Activated T-cell treated with anti-CD3 and anti-CD28 coated beads, Interleukin-2, amount 50 U/mL, for 4 hours (primary cell): ENCODE measurements around the gene SYN1. TPM values are rescaled to one million over a fixed set of nuclear protein-coding genes. Genes with fewer than 3 reads are reported as not detected.
A peak's percentile ranks its signal among the peaks of the same experiment; 100 is the strongest.

Source experiments
- ATAC-seq, 2 donors: fragments of 200-7000 bp; cut with Tn5 transposase; one replicate each; pipeline ENCODE4 v1.10.0; 2021
- DNase-seq: peaks from one replicate; pipeline ENCODE4 v3.0.0-alpha.2; 2020
- H3K27me3 Mint-ChIP-seq: one replicate; pipeline ENCODE4 v1.8.0; 2021; ENCODE audit warnings: low read depth, mixed read lengths
- H3K36me3 Mint-ChIP-seq: one replicate; pipeline ENCODE4 v1.8.0; 2022; ENCODE audit warnings: mixed read lengths; ENCODE audit not compliant: insufficient read depth
- H3K4me1 Mint-ChIP-seq: one replicate; pipeline ENCODE4 v1.8.0; 2021; ENCODE audit warnings: low read depth, mixed read lengths
- H3K4me3 Mint-ChIP-seq: one replicate; pipeline ENCODE4 v1.8.0; 2021; ENCODE audit warnings: mild to moderate bottlenecking, moderate library complexity, mixed read lengths
- H3K9me3 Mint-ChIP-seq: one replicate; pipeline ENCODE4 v1.8.0; 2021; ENCODE audit warnings: mixed read lengths
- total RNA-seq, 3 donors: library from RNA; stranded (reverse); gene quantifications; one replicate each; pipeline ENCODE4 v1.2.1, GENCODE V29; 2021

SYN1 gene
- total RNA-seq, 3 donors from 2014 or later = 0.23 to 0.43 (median 0.24) TPM

DNA sequence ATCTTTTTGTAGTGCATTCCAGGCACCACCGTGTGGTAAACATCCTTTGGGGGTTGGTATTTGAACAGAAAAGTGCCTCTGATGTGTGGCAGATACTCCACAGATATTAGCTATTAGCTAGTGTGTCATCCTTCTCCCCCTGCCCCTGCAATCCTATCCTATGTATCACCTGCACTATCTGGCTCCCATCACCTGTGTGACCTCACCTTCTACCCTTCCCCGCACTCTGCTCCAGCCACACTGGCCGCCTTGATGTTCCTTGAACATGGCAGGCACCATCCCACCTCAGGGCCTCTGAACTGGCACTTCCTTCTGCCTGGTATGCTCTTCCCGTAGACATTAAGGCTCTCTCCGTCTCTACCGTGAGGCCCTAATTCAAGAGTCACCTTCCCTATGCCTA is 27.0 kb upstream of the SYN1 start:
- Mint-ChIP-seq H3K4me1 (peaks cover 47% of the 10 kb centered on the region), H3K36me3 (peaks cover 18% of the 10 kb centered on the region), H3K9me3 (no peaks in the 10 kb centered on the region), H3K4me3 (no peak overlapping the region), H3K27me3 (no peaks in the 10 kb centered on the region)
- ATAC-seq (no peak), DNase-seq (no peak)

DNA sequence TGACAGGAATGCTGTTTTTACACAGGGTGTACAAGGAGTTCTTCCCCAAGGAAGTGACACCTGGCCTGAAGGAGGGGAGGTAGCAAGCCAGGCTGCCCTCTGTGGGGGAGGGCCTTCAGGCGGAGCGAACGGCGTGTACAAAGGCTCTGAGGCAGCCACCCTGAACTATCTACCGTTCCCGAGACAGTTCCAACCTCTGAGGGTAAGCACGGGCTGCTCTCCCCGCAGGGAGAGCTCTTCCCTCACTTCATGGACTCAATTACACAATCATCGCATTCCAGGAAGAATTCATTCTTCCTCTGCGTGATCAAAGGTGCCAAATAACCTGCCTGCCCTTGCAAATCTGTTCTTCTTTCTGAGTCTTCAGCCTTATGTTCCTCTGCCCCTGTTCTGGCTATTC is 25.9 kb upstream of the SYN1 start:
- no peak for DNase-seq
- no peak overlapping the region for H3K4me3 Mint-ChIP-seq
- H3K9me3 Mint-ChIP-seq = no peaks in the 10 kb centered on the region
- no peak for ATAC-seq
- H3K36me3 Mint-ChIP-seq = peaks cover 16% of the 10 kb centered on the region
- no peaks in the 10 kb centered on the region for H3K27me3 Mint-ChIP-seq
- peaks cover 39% of the 10 kb centered on the region for H3K4me1 Mint-ChIP-seq

DNA sequence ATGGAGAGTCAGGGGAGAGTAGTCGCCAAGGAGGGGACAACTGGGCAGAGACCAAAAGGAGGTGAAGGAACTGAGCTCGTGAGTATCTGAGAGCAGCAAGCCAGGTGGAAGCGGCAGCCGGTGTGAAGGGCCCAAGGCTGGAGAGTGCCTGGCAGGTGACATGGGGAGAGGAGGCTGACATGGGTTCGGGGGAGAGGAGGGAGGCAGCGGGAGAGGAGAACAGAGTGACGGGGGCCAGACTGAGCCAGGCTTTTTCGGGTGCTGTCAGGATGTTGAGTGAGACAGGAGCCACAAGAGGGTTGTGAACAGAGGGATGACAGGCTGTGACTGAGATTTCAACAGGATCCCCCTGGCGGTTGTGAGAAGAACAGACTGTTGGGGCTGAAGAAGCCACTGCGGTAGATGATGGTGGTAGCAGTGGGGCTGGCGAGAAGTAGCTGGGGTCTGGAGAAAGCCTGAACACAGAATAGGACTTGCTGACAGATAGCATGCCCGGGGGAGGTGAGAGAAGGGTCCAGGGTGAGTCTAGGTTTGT is 25.0 kb upstream of the SYN1 start:
- no peaks in the 10 kb centered on the region for H3K9me3 Mint-ChIP-seq
- H3K4me1 Mint-ChIP-seq = peaks cover 39% of the 10 kb centered on the region
- ATAC-seq (peak in 1 of 2 donors; percentile 55), DNase-seq (no peak)
- H3K36me3 Mint-ChIP-seq = peaks cover 23% of the 10 kb centered on the region
- H3K4me3 Mint-ChIP-seq = no peak overlapping the region
- H3K27me3 Mint-ChIP-seq = no peaks in the 10 kb centered on the region

DNA sequence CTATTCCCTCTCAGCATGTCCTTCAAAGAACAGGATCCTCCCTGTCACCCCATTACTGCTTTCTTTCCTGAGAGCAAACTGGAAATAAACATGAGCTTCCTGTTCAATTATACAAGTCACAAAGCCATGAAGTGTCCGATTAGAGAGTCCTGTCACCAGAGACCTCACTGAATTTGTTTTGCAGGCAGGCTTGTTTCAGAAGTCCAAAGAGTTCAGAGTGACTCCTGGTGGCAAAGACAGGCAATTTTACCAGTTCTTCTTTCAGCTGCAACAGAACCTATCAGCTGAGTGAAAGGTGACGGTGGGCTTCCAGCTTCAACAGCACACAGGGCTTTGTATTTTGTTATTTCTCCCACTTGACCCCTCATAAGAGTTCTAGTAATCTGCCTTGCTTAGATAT is 24.3 kb upstream of the SYN1 start:
- peaks cover 24% of the 10 kb centered on the region for H3K36me3 Mint-ChIP-seq
- H3K9me3 Mint-ChIP-seq = no peaks in the 10 kb centered on the region
- no peak overlapping the region for H3K4me3 Mint-ChIP-seq
- DNase-seq (no peak), ATAC-seq (no peak)
- H3K27me3 Mint-ChIP-seq = no peaks in the 10 kb centered on the region
- H3K4me1 Mint-ChIP-seq = peaks cover 33% of the 10 kb centered on the region

DNA sequence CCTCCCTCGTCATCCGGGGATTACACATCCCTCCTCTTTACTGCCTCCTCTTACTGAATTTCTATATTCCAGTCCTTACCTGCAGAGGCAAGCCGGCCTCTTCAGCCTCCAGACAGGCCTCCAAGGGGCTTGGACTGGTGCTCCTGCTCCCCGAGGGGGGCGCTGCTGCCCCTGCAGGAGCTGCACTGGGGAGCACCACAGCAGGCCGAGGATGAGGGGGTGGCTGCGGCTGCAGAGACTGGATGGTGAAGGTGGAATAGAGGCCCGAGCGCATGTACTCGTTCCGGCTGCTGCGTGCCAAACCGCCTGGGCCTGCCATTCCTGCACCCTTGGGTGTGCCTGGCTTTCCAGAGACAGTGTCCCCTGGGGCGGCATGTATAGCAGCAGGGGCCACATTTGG is 19.2 kb upstream of the SYN1 start:
- H3K36me3 Mint-ChIP-seq = peaks cover 27% of the 10 kb centered on the region
- H3K9me3 Mint-ChIP-seq = no peaks in the 10 kb centered on the region
- ATAC-seq (no peak), DNase-seq (no peak)
- H3K27me3 Mint-ChIP-seq = no peaks in the 10 kb centered on the region
- H3K4me1 Mint-ChIP-seq = peaks cover 11% of the 10 kb centered on the region
- H3K4me3 Mint-ChIP-seq = no peak overlapping the region

DNA sequence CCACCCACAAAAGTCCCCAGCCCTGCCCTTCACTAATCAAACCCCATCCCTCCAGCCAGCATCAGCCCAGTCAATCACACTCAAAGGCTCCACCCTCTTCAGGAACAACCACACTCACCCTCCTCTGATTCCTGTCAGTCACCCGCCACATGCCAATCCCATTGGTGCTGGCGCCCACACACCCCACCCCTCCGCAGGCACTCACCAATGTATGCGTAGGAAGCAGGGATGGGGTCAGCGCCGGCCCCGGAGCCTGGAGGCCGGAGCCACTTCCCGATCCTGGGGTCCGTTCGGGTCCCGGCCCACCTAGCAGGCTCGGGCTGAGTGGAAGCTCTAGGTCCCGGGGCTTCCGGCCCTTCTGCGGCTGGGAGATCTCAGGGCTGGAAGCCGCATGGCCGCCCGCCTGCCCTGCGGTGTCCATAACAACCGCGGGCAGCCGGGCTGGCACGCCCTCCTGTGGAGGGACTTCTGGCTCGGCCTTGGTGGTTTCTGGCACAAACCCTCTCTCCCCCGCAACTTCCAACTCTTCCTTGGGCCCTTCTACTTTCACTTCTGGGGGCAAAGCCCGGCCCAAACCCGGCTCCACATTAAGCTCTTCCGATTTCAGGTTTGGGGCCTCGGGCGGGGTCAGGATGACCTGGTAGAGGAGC is 18.0 kb upstream of the SYN1 start:
- peaks cover 27% of the 10 kb centered on the region for H3K36me3 Mint-ChIP-seq
- H3K27me3 Mint-ChIP-seq = no peaks in the 10 kb centered on the region
- ATAC-seq (peak; percentile 56 to 75), DNase-seq (peak; percentile 26)
- peaks cover 11% of the 10 kb centered on the region for H3K4me1 Mint-ChIP-seq
- no peaks in the 10 kb centered on the region for H3K9me3 Mint-ChIP-seq
- H3K4me3 Mint-ChIP-seq = peak overlapping the region; percentile 58

DNA sequence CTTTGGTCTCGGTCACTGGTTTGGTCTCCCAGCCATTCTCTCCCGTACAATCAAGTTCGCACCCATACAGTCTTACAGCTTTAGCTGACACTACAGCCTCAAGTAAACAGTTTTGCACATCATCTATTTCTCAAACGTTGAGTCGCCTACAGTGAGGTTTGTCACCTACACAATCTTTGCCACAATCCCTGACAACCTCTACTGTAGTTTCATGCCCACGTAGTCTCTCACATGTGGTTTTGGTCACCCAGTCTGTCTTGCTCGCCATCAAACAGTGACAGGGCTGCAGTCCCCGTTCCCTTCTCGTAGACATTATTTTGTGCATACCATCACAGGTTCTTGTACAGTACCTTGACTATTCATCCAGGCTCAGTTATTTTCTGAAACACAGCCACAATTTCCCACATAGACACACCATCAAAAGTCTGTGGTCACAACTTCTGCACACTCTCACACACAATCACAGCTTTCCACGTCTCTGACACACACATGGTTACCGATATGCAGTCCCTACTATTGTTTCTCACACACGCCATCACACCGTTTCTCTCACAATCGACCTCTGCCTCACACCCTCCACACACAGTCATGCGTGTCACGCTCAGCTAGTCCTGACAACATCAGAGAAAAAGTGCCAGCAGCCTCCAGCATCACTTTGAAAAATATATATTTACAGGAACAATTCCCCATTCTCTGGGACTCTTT is 15.4 kb upstream of the SYN1 start:
- Mint-ChIP-seq H3K4me3 (no peak overlapping the region), H3K4me1 (peaks cover 15% of the 10 kb centered on the region), H3K36me3 (peaks cover 20% of the 10 kb centered on the region), H3K27me3 (no peaks in the 10 kb centered on the region), H3K9me3 (no peaks in the 10 kb centered on the region)
- peak; percentile 76 to 79 for ATAC-seq
- no peak for DNase-seq

DNA sequence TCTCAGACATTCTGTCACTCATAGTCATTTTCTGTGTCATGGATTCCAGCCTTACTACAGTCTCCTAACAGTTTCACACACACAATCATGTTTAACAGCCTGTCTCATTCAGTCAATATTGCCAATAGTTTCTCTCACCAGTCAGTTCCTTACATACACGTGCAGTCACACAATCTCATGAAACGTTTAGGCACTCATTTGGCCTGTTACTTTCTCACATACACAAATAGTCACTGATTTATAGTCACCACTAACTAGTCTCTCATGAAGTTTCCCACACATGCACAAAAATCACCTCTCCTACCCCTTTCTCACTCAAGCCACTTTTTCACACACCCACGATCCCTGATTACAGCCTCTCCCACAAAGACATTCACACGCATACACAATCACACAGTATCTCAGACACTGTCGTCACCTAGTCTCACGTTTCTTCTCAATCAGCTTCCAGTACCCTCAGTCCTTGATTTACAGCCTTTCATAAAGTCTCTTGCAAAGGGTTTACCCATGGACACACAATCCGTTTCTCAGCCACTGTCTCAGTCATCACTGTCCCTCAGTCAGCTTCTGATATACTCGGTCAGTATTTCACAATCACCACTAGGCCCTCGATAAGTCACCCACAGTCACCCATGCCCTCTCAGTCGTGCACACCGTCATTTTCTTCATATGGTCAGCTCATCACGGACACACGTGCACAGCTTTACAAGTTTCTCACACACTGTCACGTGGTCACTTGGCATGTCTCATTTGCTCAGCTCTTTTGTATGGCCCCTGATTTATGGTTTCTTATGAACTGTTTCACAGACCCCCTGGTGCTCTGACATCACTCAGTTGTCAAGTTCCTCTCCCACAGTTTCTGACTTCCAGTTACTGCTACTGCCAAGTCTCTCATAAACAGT is 14.3 kb upstream of the SYN1 start:
- ATAC-seq (no peak), DNase-seq (no peak)
- Mint-ChIP-seq H3K27me3 (no peaks in the 10 kb centered on the region), H3K4me3 (no peak overlapping the region), H3K9me3 (no peaks in the 10 kb centered on the region), H3K36me3 (peaks cover 13% of the 10 kb centered on the region), H3K4me1 (peaks cover 21% of the 10 kb centered on the region)

DNA sequence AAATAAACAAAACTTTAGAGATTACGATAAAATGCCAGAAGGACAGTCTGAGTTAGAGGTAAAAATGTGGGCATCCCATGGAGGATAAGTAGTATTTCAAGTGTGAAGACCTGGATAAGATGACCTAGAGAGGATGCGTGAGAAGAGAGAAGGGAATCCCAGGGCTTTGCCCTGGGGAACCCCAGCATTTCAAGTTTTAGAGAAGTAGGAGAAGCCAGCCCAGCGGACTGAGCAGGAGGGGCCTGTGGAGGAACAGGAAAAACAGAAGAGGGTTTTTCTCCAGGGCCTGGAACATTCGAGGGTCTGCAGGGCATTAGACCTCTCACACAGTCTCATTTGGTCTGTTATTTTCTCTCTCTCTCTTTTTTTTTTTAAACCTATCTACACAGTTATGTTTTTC is 13.0 kb upstream of the SYN1 start:
- Mint-ChIP-seq H3K36me3 (peaks cover 5% of the 10 kb centered on the region), H3K9me3 (no peaks in the 10 kb centered on the region), H3K4me3 (no peak overlapping the region), H3K4me1 (peaks cover 20% of the 10 kb centered on the region), H3K27me3 (no peaks in the 10 kb centered on the region)
- DNase-seq = no peak
- no peak for ATAC-seq

DNA sequence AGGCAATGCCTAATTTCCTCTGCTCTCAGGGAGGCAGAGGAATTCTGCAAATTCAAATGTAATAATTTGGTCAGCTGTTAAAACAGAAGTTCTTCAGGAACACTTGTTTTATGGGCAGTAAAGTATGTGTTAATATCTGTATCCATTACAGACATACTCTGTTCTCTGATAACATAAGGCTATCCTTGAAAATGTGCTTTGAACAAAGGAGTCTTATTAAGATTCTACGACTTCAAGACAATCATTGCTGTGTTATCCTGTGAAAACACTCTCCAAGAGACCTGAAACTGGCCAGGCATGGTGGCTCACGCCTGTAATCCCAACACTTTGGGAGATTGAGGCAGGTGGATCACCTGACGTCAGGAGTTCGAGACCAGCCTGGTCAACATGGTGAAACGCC is 12.0 kb upstream of the SYN1 start:
- Mint-ChIP-seq H3K27me3 (no peaks in the 10 kb centered on the region), H3K4me3 (no peak overlapping the region), H3K36me3 (peaks cover under 1% of the 10 kb centered on the region), H3K9me3 (no peaks in the 10 kb centered on the region), H3K4me1 (peaks cover 18% of the 10 kb centered on the region)
- DNase-seq = no peak
- ATAC-seq = no peak

DNA sequence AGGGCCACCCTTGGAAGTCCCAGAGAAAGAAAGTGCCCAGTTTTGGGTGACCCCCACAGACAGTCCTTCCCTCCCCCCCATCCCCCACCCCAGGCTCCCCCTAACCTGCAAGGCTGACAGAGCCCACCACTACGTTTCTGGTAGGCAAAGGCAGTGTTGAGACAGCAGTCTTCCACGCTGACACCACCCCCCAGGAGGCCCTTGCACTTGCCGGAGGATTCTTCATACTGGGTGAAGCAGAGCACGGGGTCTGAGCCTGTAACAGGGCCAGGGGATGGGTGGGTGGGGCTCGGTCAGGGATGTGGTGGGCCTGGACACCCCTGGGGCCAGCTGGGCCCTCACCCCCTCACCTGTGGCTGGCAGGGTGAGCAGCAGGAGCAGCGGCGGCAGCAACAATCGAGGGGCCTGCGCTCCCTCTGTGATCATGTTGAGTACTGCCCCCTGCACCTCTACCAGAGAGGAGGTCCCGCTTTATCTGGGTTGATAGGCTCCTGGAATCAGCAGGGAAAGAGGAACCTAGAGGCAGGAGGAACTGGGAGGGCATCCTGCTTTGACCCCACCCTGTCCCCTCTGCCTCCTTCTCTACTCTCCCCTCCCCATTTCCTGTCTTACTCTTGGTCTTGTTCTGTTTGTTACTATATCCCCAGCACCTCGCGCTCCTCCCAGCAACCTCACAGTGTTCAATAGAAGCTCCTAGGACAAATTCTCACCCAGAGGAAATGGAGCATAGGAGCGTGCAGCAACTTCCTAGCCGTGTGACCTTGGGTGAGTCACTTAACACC is 10.0 kb upstream of the SYN1 start, which contains the start of gene CFP:
Gene CFP, minus strand, starts transcription at position 512 of the 782 bp plus-strand sequence. Its CDS starts 86 bp downstream, at position 426.
- Mint-ChIP-seq H3K4me1 (peaks cover 18% of the 10 kb centered on the region), H3K36me3 (peaks cover 2% of the 10 kb centered on the region), H3K27me3 (no peaks in the 10 kb centered on the region), H3K9me3 (no peaks in the 10 kb centered on the region), H3K4me3 (peak within 1 kb of the TSS; percentile 69)
- ATAC-seq = peak; percentile 36 to 68
- no peak for DNase-seq

DNA sequence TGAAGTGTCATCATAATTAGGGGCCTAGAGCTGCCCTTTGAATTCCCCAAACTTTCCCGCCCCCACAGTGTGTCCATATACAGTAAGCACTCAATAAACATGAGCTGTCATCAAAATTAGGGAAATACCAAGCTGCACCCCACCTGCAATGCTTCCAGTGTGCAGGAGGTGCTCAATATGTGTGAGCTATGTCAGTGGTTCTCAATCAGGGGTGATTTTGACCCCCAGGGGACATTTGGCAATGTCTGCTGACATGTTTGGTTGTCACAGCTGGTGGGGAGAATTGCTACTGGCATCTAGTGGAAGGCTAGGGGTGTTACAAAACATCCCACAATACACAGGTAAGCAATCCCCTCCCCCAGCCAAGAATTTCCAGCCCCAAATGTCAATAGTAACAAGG is 9.3 kb upstream of the SYN1 start:
- H3K27me3 Mint-ChIP-seq = no peaks in the 10 kb centered on the region
- peak overlapping the region; percentile 69 for H3K4me3 Mint-ChIP-seq
- peaks cover 22% of the 10 kb centered on the region for H3K4me1 Mint-ChIP-seq
- H3K36me3 Mint-ChIP-seq = peaks cover 2% of the 10 kb centered on the region
- ATAC-seq (peak; percentile 19 to 29), DNase-seq (no peak)
- no peaks in the 10 kb centered on the region for H3K9me3 Mint-ChIP-seq

DNA sequence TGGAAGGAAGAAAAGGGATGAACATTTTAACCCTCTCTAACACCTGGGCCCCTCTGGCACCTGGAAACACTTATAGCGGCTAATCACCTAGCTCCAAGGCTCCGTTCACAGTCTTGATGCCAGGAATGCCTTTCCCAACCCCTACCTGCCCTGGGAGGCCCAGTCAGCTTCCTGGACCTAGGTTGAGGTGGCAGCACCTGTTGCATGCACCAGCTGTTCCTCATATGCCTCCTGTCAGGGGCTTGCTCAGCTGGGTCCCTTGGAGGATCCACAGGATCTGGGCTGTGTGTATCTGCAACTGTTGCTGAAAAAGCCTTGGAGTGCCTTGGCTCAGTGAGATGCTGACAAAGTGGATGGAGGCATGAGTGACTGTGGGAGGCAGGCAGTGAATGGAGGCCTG is 5.7 kb upstream of the SYN1 start:
- DNase-seq (no peak), ATAC-seq (no peak)
- Mint-ChIP-seq H3K27me3 (peaks cover 3% of the 10 kb centered on the region), H3K9me3 (no peaks in the 10 kb centered on the region), H3K4me3 (no peak overlapping the region), H3K36me3 (peaks cover 2% of the 10 kb centered on the region), H3K4me1 (peaks cover 29% of the 10 kb centered on the region)
